Body of pancreas (tissue), 4 donors: ENCODE measurements around the gene USB1.

ENCODE experiments used
- CTCF ChIP-seq, 7 experiments: fragments of 450-650 bp in 4 of 7; fragments of 200-600 bp in 3 of 7; sonication (generic) in 3 of 7; IDR thresholded peaks; one replicate each; pipeline ENCODE4 v1.5.1; 2016 to 2019; ENCODE audit warnings: antibody characterized with exemption in 7 of 7
- POLR2A ChIP-seq, 3 donors: fragments of 450-650 bp; IDR thresholded peaks; one replicate each; pipeline ENCODE4 v1.6.1; 2016; ENCODE audit warnings: antibody characterized with exemption in 3 of 3, mild to moderate bottlenecking in 2 of 3

GRCh38 chr16:58057784-58058183, 56.6 kb downstream of the USB1 start:
- TF ChIP-seq CTCF (IDR thresholded peaks at IDR 0.05): no peak
- no peak for TF ChIP-seq POLR2A (IDR thresholded peaks at IDR 0.05)
